ENCODE data around the gene SPCS1.
"Not testable (repeated sequence)": the region's sequence is repeated elsewhere in the genome, so short reads cannot be mapped to it uniquely, and the experiment has no call there.

The SPCS1 gene

DNA sequence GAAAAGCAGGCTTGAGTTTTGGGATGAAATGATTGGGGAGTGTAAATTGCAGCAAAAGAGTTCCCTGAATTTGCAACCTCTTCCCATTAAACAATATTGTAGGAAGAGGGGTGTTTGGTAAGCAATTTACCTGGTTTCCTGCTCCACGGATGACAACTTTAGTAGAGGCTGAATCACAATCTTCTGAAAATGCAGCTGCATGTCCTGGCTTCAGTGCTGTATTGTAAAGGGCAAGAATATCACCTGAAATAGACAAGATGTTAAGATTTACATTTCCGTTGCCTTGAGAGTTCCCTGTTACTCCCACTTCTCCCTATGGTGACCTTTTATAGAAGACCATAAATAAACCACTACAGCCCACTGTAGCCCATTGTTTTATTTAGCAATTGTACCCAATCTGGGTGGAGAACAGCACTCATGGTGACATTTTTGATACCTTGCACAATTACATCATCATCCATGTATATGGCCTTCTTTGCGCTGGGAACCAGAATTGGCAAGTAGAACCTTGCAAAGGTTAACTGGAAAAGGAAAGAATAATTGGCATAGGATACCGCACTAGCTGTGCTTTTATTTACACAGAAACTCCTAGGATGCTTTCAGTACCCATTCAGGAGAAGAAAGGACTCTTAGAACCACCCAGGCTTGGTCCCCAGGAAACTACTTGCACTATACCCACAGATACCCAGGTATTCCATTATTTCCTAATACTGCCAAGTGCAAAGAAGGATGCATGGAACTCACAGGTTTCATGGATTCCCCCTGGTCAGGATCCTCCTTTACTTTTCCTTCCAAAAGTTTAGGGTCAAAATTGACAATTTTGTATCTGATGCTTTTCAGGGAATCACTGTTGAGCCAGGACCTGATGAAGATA is 9.9 kb upstream of the SPCS1 start:
- DNase-seq, result no peak

DNA sequence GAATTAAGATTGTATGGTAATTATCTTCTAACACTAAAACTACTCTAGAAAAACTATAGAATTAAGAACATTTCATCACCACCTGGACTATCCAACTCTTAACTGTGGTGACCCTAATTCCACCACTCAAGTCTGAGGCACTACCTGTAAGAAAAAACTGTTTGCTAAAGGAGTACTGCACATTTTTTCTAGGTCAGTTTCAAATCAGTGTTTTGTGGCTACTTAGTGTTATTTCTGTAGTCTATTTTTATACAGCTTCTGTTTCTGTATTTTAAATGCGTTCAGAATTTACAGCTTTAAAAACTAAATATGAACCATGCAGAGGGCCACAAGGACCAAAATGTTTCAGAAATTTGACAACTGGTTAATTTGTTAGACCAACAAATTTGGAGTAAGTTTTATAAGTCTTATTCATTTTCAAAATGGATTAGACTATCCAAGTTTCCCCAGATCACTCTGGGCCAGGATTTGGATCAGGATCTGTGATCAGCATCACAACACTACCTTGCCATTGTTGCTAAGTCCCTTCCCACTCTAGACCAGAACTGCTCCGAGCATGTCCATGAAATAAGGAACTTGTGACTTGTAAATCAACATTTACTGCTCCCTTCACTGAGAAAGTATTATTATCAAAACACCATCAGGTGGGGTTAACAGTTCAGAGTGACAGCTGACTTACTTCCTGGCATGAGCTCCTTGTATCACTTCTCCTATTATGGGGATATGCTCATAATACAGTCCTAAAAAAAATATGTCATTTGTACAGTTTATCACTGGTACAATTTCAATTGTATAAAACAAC is 8.9 kb upstream of the SPCS1 start:
- DNase-seq, result no peak

DNA sequence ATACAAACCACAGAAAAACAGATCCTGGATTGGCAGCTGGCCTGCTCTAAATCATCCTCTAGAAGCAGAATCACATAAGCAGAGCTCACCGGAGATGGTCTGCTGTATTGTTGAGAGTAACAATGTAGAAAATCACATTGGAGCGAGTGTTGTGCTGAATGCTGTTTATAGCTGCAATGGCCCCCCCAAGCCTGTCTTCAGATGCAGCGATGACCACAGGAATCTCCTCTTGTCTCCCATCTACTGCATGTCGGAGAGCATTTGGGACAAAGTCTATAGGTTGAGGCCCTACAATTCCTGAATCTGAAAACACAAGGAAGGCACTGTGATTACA is 8.3 kb upstream of the SPCS1 start:
- no peak for DNase-seq

DNA sequence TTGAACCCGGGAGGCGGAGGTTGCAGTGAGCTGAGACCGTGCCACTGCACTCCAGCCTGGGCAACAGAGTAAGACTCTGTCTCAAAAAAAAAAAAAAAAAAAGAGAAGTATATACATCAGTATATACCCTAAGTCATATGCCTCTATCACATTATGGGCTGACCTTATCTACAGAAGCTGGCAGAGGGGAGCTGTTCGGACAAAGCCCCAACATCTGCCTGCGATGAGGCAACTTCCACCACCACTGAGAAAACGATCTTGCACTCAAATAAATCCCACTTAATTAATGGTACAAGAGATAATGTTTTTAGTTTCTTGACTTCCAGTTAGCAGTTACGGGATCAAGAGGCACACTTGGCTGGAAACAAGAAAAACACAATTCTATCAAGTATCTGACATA is 2.6 kb upstream of the SPCS1 start:
- DNase-seq, result no peak

DNA sequence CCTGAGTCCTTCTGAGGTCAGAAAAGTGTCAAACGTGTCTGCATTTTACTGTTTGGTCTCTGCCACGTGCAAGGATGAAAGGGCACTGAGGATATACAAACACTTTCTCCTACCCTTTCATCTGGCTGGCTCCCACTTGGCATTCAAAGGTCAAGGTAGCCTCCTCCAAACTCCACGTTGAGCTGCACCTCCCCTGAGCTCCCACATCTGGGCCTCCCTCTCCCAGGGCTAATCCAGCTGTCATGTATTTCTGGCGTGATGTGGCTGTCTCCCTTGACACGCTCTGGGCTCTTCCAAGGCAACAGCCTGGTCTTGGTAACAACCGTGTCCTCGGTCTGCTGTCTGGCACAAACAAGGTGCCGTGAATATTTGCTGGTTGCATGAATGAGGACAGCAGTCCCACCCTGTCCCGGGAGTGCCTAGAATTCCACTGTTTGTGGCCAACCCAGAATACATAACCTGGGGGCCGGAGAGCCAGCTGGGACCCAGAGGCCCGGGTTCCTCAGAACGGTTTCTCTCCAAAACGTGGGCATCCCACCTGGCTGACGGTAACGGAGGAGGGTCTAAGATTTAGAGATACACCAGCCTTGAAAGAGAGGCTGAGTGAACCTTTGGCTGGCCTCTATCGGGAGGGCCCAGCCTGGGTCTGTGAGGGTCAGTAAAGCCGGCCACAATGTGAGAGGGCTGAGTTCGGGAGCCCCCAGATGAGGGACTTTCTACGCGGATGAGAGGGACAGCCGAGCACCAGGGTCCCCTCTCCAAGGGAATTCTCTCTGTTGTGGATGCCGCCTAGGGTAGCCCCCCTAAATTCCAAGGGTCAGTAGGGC is 1.1 kb upstream of the SPCS1 start:
- no peak for DNase-seq

DNA sequence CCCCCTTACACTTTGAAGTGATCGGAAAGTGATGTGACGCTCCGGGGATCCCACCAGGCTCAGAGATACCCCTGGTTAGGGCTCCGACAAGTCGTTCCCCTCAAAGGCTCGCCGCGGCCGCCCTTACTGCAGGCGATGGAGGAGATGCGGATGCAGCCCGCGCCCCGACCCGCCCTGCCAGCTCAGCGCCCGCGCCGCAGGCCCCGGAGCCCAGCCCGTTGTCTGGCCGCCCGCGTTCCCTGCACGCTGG is 543 bp upstream of the SPCS1 start:
- DNase-seq, result no peak

DNA sequence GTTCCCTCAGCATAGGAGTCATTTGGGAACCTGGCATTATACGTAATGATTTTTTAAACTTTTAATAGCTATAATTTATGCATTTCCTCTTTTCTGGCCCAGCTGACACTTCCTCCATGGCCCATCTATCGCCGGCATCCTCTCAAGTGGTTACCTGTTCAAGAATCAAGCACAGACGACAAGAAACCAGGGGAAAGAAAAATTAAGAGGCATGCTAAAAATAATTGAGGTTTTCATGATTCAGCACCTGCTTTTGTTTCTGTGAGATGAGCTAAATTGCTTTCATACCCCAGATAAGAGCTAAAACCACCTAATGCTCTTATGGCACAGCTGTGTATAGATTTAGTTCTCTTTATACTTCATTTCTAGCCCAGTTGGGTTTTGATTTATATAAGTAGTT is 1.7 kb downstream of the SPCS1 start:
- no peak for DNase-seq

DNA sequence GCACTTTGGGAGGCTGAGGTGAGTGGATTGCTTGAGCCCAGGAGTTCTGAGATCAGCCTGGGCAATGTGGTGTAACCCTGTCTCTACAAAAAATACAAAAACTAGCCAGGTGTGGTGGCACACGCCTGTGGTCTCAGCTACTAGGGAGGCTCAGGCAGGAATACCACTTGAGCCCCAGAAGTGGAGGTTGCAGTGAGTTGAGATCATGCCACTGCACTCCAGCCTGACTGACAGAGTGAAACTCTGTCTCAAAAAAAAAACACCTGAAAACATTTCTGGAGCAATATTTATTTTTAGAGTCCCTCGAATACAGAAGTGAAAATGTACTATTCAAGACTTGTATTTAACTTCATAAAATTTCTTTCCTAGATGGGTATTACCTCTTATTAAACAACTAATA is 4.6 kb downstream of the SPCS1 start:
- DNase-seq, result no peak

DNA sequence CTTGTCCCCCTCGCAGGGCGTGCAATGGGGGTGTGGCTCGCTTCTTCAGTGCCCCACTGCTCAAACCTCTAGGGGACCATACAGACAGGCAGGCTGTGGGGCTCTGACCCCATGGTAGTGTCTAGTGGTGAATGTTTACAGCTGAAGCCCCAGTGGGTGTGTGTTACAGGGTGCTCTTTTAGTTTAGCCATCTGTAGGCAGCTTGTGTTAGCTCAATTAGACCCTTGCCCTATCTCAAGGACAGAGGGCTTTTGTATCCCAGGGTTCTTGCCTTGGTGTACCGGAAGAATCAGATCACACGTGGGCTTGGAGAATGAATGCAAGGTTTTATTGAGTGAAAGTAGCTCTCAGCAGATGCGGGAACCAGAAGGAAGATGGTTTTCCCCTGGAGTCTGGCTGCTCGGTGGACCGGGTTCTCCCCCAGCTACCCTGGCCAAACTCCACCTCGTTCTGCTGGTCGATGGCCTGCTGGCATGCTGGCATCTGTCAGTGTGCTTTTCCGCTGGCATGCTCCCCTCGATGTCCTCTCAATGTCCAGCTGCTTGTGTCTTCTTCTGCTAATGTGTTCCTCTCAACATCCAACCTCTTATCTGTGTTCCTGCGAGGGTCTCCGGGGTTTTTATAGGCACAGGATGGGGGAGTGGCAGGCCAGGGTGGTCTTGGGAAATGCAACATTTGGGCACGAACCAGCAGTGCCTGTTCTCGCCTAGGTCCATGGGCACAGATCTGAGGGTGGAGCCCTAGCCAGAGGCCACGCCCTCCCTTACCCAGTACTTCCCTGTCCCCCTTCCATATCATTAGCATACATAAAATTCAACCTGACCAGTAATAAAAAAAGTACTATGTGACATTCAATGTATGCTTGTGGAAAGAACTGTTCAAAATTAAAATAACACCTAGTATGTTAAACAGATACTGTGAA is 6.6 kb downstream of the SPCS1 start:
- no peak for DNase-seq

DNA sequence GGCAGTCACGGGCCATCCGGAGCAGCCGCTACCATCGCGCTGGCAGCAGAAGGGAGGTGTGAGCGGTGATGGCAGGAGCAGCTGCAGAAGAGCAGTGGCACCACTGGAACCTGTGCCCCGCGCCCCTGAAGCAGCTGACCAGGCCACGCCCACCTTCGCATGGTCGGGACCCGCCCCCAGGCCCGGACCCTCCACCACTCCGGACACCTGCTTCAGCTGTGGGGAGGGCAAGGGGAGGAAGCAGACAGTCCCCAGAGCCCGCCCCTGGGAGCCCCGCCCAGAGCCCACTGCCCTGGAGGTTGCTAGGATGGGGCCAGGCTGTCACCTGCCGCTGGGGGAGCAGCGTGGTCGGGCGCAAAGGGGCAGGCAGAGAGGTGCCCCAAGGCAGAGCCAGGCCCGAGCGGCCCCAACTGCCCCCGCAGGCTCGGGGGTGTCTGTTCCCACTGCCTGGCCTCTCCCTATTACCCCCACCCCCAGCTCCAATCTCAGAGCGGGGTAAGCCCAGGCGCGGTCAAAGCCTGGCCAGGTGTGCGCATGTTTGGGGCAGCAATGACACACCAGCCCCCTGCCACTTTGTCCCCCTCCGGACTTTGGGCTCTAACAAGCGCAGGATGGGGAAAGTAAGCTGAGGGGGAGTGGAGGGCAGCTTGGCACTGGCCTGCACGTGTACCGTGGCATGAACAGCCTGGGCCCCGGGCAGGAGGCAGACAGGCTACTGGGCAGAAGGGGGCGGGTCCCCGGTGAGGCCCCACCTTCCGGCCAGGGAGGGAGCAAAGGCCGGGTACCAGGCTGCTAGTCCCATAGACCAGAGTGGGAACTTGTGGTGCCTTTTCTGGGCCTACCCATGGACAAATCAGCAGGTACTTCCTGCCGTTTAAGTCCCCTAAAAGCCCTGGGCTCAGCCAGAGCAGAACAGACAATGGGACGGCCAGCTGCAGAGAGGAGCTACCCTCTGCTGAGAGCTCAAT is 8.7 kb downstream of the SPCS1 start:
- DNase-seq, result no peak

DNA sequence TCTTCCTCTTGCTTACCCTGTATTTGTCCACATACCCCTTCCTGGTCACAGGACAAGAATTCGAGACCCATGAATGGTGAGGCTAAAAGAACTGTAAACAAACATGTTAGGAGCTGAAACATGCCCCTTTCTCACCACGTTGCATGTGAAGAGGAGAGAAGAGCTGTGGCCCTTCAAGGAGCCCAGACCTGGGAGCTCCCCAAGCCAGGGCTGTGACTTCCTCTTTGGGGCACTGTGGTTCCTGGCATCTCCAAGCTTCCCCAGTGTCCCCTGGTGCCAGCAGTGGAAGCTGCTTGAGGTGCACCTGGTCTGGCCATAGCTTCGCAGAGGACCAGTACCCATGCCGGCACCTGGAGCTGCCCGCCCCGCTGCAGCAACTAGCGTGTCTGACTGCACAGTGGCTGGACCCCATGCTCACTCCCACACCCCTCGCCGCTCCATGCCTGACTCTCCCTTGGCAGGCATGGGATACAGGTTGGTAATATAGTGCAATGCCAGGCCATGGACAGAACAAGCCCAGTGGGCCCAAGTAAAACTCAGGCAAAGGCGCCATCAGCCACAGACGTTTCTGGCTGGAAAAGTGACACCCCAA is 9.9 kb downstream of the SPCS1 start:
- no peak for DNase-seq

DNA sequence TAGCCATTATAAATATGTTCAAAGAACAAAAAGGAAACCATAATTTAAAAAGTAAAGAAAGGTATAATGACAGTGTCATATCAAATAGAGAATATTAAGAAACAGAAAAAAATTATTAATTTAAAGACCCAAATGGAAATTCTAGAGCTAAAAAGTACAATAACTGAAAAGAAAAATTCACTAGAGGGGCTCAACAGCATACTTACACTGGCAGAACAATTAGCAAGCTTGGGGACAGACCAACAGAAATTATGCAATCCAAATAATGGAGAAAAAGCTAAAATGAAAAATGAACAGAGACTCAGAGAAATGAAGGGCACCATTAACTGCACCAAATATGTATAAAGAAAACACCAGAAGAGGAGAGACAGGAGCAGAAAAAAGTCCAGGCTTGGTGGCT is 13.7 kb downstream of the SPCS1 start:
- DNase-seq, result no peak

DNA sequence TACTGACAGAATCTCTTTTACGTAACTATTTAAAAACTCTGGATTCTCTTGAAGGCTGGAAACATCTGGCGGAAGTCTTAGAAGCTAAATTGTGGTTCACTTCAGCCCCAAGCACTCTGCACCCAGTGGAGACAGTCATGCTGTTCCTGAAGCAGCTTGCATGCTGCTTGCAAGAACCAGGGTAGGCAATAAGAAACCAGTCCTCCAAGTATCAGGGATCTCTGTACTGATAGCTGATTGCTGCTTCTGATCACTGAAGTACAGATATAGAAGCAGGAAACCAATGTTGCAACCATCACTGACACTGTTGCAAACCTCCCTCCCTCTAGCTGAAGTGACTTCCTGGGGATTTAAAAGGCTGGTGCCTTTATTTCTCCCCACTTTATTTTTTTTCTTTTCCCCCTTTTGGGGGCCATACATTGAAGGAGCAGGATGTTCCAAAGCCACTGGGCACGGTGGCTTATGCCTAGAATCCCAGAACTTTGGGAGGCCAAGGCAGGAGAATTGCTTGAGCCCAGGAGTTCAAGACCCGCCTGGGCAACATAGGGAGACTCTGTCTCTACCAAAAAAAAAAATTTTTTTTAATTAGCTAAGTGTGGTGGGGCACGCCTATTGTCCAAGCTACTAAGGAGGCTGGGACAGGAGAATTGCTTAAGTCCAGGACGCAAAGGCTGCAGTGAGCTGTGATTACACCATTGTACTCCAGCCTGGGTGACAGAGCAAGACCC is 15.3 kb downstream of the SPCS1 start:
- DNase-seq, result peak; percentile 27

DNA sequence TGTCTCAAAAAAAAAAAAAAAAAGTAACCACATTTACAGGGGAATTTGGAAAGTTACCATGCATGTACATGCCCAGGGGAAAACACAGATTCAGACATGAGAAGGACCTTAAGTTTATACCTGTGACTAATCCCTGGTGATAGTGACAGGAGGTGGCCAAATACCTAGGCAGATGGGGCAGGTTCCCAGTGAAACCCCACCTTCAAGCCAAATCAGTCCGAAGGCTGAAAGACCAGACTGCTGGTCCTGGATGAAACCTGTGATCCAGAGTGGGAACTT is 15.8 kb downstream of the SPCS1 start:
- DNase-seq, result no peak

DNA sequence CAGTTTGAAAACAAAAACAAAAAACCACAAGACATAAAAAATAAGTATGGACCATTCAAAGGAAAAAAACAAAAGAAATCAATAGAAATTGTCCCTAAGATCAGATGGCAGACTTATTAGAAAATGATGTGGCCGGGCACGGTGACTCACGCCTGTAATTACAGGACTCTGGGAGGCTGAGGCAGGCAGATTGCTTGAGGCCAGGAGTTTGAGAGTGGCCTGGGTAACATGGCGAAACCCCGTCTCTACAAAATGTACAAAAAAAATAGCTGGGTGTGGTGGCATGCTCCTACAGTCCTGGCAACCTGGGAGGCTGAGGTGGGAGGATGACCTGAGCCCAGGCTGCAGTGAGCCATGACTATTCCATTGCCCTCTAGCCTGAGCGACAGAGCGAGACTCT is 16.6 kb downstream of the SPCS1 start:
- no peak for DNase-seq

DNA sequence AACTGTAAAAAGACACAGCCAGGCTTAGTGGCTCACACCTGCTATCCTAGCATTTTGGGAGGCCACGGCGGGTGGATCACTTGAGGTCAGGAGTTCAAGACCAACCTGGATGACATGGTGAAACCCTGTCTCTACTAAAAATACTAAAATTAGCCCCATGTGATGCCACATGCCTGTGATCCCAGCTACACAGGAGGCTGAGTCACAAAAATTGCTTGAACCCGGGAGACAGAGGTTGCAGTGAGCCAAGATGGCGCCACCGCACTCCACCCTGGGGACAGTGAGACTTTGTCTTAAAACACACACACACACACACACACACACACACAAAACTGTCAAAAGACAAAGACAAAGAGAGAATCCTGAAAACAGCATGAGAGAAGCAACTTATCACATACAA is 18.0 kb downstream of the SPCS1 start:
- DNase-seq, result no peak

DNA sequence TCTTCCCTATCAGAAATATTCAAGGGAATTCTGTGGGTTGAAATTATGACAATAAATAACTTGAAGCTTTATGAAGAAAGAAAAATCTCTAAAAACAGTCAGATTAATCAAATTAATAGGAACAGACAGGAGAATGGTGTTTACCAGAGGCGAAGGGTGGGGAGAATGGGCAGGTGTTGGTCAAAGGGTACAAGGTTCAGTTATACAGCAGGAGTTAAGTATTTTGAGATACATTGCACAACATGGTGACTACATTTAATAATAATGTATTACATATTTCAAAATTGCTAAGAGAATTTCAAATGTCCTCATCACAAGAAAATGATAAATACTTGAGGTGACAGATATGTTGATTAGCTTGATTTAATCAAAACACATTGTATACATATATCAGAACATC is 18.6 kb downstream of the SPCS1 start:
- DNase-seq, result no peak

DNA sequence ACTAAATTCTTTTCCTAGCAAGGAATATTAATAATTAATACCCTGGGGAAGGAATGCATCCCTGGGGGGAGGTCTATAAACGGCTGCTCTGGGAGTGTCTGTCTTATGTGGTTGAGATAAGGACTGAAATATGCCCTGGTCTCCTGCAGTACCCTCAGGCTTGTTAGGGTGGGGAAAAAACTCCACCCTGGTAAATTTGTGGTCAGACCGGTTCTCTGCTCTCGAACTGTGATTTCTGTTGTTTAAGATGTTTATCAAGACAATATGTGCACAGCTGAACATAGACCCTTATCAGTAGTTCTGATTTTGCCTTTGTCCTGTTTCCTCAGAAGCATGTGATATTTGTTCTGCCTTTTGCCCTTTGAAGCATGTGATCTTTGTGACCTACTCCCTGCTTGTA is 22.8 kb downstream of the SPCS1 start:
- not testable (repeated sequence) for DNase-seq

DNA sequence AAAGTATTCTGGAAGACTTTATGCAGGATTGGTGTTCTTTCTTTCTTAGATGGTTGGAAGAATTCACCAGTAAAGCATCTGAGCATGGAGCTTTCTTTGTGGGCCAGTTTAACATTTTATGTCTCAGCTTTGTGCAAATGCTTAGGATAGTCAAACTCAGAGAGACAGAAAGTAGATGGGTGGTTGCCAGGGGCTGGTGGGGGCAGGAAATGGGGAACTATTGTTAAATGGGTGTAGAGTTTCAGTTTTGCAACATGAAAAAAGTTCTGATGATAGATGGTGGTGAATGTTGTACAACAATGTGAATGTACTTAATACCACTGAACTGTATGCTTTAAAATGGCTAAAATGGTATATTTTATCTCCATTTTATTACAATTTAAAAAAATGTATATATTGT is 24.8 kb downstream of the SPCS1 start:
- DNase-seq, result no peak

DNA sequence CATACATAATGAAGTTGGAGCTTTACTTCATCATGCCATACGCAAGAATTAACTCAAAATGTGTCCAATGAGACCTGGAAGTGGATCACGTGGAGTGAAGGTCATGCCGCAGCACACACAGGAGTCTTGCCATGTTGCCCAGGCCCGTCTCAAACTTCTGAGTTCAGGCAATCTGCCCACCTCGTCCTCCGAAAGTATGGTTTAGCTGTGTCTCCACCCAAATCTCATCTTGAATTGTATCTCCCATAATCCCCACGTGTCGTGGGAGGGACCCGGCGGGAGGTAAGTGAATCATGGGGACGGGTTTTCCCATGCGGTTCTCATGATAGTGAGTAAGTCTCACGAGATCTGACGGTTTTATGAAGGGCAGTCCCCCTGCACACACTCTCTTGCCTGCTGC is 25.7 kb downstream of the SPCS1 start:
- DNase-seq, result no peak

All from CD4-positive, alpha-beta T cell treated with Interleukin-12 subunit alpha and Interleukin-12 subunit beta, for 1 hour (primary cell).